ENCODE measurements around the gene SLC41A3.

DNA sequence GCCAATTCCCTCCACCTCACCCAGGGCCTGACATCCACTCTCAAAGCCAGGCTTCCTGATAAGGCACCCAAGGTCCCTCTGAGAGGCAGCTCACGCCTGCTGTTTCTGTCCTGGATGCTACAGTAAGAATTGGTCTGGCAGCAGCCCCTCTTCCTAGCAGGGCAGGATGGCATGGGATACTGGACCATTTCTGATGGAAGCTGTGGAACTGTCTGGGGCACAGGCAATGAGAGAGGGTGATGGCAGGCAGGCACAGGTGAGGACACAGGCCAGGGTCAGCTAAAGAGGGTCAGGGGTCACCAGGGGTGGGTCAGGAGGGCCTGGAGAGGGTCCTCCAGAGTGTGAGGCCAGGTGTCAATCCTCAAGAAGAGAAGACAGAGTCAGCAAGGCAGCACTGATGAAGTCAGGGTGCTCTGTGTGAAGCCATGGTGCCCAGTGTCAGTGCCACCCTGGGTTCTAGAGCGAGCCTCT is 41.9 kb upstream of the SLC41A3 start:
- TF ChIP-seq POLR2A (IDR thresholded peaks at IDR 0.05), result no peak
- TF ChIP-seq, protein P1, sequence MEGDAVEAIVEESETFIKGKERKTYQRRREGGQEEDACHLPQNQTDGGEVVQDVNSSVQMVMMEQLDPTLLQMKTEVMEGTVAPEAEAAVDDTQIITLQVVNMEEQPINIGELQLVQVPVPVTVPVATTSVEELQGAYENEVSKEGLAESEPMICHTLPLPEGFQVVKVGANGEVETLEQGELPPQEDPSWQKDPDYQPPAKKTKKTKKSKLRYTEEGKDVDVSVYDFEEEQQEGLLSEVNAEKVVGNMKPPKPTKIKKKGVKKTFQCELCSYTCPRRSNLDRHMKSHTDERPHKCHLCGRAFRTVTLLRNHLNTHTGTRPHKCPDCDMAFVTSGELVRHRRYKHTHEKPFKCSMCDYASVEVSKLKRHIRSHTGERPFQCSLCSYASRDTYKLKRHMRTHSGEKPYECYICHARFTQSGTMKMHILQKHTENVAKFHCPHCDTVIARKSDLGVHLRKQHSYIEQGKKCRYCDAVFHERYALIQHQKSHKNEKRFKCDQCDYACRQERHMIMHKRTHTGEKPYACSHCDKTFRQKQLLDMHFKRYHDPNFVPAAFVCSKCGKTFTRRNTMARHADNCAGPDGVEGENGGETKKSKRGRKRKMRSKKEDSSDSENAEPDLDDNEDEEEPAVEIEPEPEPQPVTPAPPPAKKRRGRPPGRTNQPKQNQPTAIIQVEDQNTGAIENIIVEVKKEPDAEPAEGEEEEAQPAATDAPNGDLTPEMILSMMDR (IDR thresholded peaks at IDR 0.05), result no peak

Measured in heart left ventricle (tissue), 13 donors.